ENCODE results near the gene CALR3. TPM values are rescaled to one million over a fixed set of nuclear protein-coding genes. Genes with fewer than 3 reads are reported as not detected.

CALR3 gene
- total and polyA plus RNA-seq, 2 of the 8 experiments (the other 6 are each of a cell fraction or from before 2014, with no cell fraction given): 0.11 to 0.32 TPM

DNA sequence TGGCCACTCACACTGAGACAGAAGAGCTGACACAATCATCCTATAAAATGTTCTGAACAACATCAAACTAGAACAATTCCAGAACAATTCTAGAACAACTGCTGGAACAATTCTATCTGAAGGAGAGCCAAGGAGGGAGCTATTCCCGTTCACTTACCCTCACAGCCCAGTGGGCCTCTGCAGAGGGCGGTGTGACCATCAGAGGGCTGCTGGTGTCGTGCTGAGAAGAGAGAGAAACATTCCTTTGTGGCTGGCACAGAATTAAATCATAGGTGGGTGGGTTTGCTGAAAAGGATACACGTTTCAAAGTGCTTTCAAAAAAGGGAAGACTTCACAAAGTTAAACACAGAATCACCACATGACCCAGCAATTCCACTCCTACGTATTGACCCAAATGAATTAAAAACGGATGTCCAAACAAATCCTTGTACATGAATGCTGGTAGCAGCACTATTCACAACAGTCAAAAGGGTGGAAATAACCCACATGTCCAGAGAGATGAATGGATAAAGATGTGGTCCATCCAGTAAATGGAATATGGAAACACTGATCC is 59.1 kb downstream of the CALR3 start:
- Histone ChIP-seq H2AFZ (ENCODE audit: low read length) (no peak overlapping the region), H2BK12ac (ENCODE audit: low read depth, low read length) (no peak overlapping the region), H3K36me3 (ENCODE audit: control insufficient read depth in 2 of 4, insufficient read depth in 4 of 4, low read length in 3 of 4) (peaks cover 2 to 29% (median 21%) of the 10 kb centered on the region in 4 experiments; a peak in 5 of 8 replicates), H3K9ac (replicated peaks in 1 of 4; ENCODE audit: extremely low read depth in 1 of 4, low read depth in 3 of 4, low read length in 3 of 4) (no peak overlapping the region), H3K23ac (ENCODE audit: insufficient read length) (no peak overlapping the region), H3K4me2 (ENCODE audit: insufficient read depth in 1 of 2, low read depth in 2 of 2, low read length in 2 of 2) (no peak overlapping the region), H3K79me2 (ENCODE audit: control insufficient read depth in 1 of 2, insufficient read depth in 2 of 2, low read length in 2 of 2) (no peaks in the 10 kb centered on the region), H3K23me2 (ENCODE audit: low read depth, low read length) (no peaks in the 10 kb centered on the region), H2BK5ac (ENCODE audit: low read depth, low read length) (no peak overlapping the region), H3K9me3 (ENCODE audit: insufficient read depth in 2 of 2, low read depth in 1 of 2, low read length in 1 of 2) (no peaks in the 10 kb centered on the region), H4K8ac (ENCODE audit: extremely low read depth, insufficient read depth, low read length) (no peak overlapping the region), H3K14ac (ENCODE audit: insufficient read length) (no peak overlapping the region), H3K27ac (ENCODE audit: low read depth, low read length) (no peak overlapping the region), H3K56ac (replicated peaks; ENCODE audit: insufficient read length, low read depth, low read length) (no peak overlapping the region), H3K4me1 (replicated peaks in 1 of 4; ENCODE audit: control insufficient read depth in 3 of 4, insufficient read depth in 4 of 4, low read length in 3 of 4) (0 out of 7 replicates have a peak, but pooled peaks cover 0 to under 1% (median 0%) of the 10 kb centered on the region in 4 experiments), H2BK120ac (replicated peaks; ENCODE audit: low read depth, low read length) (no peak overlapping the region), H3K4me3 (ENCODE audit: extremely low read depth in 1 of 4, insufficient read depth in 2 of 4, low read depth in 3 of 4, low read length in 4 of 4) (no peak overlapping the region), H3K79me1 (ENCODE audit: low read depth, low read length) (no peaks in the 10 kb centered on the region), H3K4ac (replicated peaks; ENCODE audit: insufficient read length, low read depth, low read length) (no peak overlapping the region), H4K20me1 (replicated peaks in 1 of 2; ENCODE audit: control insufficient read depth in 1 of 2, insufficient read depth in 2 of 2, low read length in 2 of 2) (peaks cover 2 to 4% of the 10 kb centered on the region in 2 experiments), H3K27me3 (replicated peaks in 1 of 4; ENCODE audit: control insufficient read depth in 3 of 4, extremely low read depth in 1 of 4, insufficient read depth in 3 of 4, low read length in 3 of 4) (no peaks in the 10 kb centered on the region), H2AK5ac (ENCODE audit: low read depth, low read length) (no peak overlapping the region), H4K91ac (replicated peaks; ENCODE audit: insufficient read length, low read length) (no peak overlapping the region), H2BK15ac (ENCODE audit: low read length) (no peak overlapping the region), H2BK20ac (ENCODE audit: low read length) (no peak overlapping the region), H4K5ac (ENCODE audit: insufficient read length, low read depth, low read length) (no peak overlapping the region), H3K18ac (ENCODE audit: extremely low read depth, low read length) (no peak overlapping the region)
- ChIA-PET CTCF (ENCODE audit: partially characterized antibody) (no interaction called here), POLR2A (ENCODE audit: partially characterized antibody) (no interaction called here)
- TF ChIP-seq EGR1 (IDR thresholded peaks at IDR 0.05; ENCODE audit: borderline replicate concordance, low read depth, low read length) (no peak), TAF7 (optimal IDR thresholded peaks at IDR 0.05; ENCODE audit: borderline replicate concordance, low read depth, low read length) (no peak), POLR2AphosphoS5 (IDR thresholded peaks at IDR 0.05; ENCODE audit: low read depth, low read length) (no peak), NRF1 (IDR thresholded peaks at IDR 0.05; ENCODE audit: low read depth, low read length) (no peak), CHD1 (IDR thresholded peaks at IDR 0.05; ENCODE audit: low read depth, low read length) (no peak), CEBPB (IDR thresholded peaks at IDR 0.05; ENCODE audit: low read depth, low read length) (no peak), CBX8 (IDR thresholded peaks at IDR 0.05; ENCODE audit: borderline replicate concordance, low read depth, low read length) (no peak), ATF2 (IDR thresholded peaks at IDR 0.05; ENCODE audit: low read length) (no peak), CBX5 (IDR thresholded peaks at IDR 0.05; ENCODE audit: low read depth, low read length) (no peak), SP2 (IDR thresholded peaks at IDR 0.05; ENCODE audit: low read length) (no peak), TEAD4 (IDR thresholded peaks at IDR 0.05; ENCODE audit: low read depth, low read length) (no peak)
- TF ChIP-seq, protein P1, sequence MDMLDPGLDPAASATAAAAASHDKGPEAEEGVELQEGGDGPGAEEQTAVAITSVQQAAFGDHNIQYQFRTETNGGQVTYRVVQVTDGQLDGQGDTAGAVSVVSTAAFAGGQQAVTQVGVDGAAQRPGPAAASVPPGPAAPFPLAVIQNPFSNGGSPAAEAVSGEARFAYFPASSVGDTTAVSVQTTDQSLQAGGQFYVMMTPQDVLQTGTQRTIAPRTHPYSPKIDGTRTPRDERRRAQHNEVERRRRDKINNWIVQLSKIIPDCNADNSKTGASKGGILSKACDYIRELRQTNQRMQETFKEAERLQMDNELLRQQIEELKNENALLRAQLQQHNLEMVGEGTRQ (IDR thresholded peaks at IDR 0.05; ENCODE audit: low read length): no peak
- FAIRE-seq (no peak), DNase-seq (ENCODE audit: low read depth in 1 of 2, low spot score in 2 of 2) (no peak)
- 87% methylated on average over 6 of the region's 6 CpGs; no CpG with 5 or more reads in 1 of the 2 experiments for WGBS, 2 experiments (ENCODE audit: extremely low coverage in 1 of 2, insufficient coverage in 1 of 2, insufficient read length in 1 of 2, insufficient replicate concordance in 2 of 2, low coverage in 1 of 2, low lambda C conversion rate in 2 of 2, missing lambda C conversion rate in 1 of 2)

All from H1 (cell line).